Adipose tissue (tissue), 3 donors: Measurements from ENCODE around the gene CAPZA1. TPM values are rescaled to one million over a fixed set of nuclear protein-coding genes. Genes with fewer than 3 reads are reported as not detected.
"Not testable (repeated sequence)": the region's sequence is repeated elsewhere in the genome, so short reads cannot be mapped to it uniquely, and the experiment has no call there.

Experiments used
- H3K27ac ChIP-seq: one replicate; pipeline ENCODE4 v1.5.1; 2013; ENCODE audit warnings: low read depth, low read length
- WGBS, 3 donors: extraction: QIAGEN DNeasy Blood & Tissue Kit; methylation state at CpG; one replicate each; pipeline ENCODE4 v1.1.7; 2013; 5-methylcytosine and 5-hydroxymethylcytosine counted together
- polyA plus RNA-seq, 3 donors: library from polyadenylated mRNA; stranded (reverse); fragments of 200-250 nt; gene quantifications; one replicate each; pipeline ENCODE4 v1.2.3, GENCODE V29; 2013
- donor health status: healthy with polysubstance abuse.
- donor health status: Bipolar disorder and iron deficiency.
- donor health status: healthy.

The CAPZA1 gene
- polyA plus RNA-seq, 3 donors, result 20.8 to 75.8 (median 46.8) TPM

- WGBS, 3 donors, result 85 to 92% (median 91%) methylated on average over 5 of the region's 5 CpGs
- H3K27ac ChIP-seq, result not testable (repeated sequence)
These were observed 4.9 kb downstream of the CAPZA1 start for GRCh38 chr1:112624493-112624892.

GRCh38 chr1:112625696-112626095, 6.1 kb downstream of the CAPZA1 start:
- WGBS, 3 donors, result 88 to 93% (median 91%) methylated on average over 2 of the region's 2 CpGs
- no peak overlapping the region for H3K27ac ChIP-seq

GRCh38 chr1:112626193-112626592, 6.6 kb downstream of the CAPZA1 start:
- H3K27ac ChIP-seq, result no peak overlapping the region

GRCh38 chr1:112626887-112627286, 7.3 kb downstream of the CAPZA1 start:
- H3K27ac ChIP-seq, result no peak overlapping the region

More at GRCh38 chr1:112626193-112626592, 6.6 kb downstream of the CAPZA1 start:
- 89 to 96% (median 95%) methylated on average over 5 of the region's 5 CpGs for WGBS, 3 donors

GRCh38 chr1:112628516-112628915, 8.9 kb downstream of the CAPZA1 start:
- no peak overlapping the region for H3K27ac ChIP-seq
- WGBS, 3 donors, result 78 to 90% (median 80%) methylated on average over 2 of the region's 2 CpGs

- no peak overlapping the region for H3K27ac ChIP-seq
These were observed 9.6 kb downstream of the CAPZA1 start for GRCh38 chr1:112629256-112629655.

- H3K27ac ChIP-seq, result no peak overlapping the region
- WGBS, 3 donors, result 92 to 98% (median 96%) methylated on average over 2 of the region's 2 CpGs
These were observed 14.0 kb downstream of the CAPZA1 start for GRCh38 chr1:112633628-112634027.

- H3K27ac ChIP-seq, result no peak overlapping the region
These were observed 14.7 kb downstream of the CAPZA1 start for GRCh38 chr1:112634367-112634766.

- H3K27ac ChIP-seq, result no peak overlapping the region
- WGBS, 3 donors, result 73 to 86% (median 75%) methylated on average over 2 of the region's 2 CpGs
These were observed 16.4 kb downstream of the CAPZA1 start for GRCh38 chr1:112636056-112636455.

- H3K27ac ChIP-seq, result no peak overlapping the region
These were observed 17.1 kb downstream of the CAPZA1 start for GRCh38 chr1:112636597-112637253.

GRCh38 chr1:112637254-112638109, 17.9 kb downstream of the CAPZA1 start:
- no peak overlapping the region for H3K27ac ChIP-seq
- 70 to 89% (median 89%) methylated on average over 4 of the region's 4 CpGs for WGBS, 3 donors

GRCh38 chr1:112638110-112638428, 18.4 kb downstream of the CAPZA1 start:
- WGBS, 3 donors, result 92 to 96% (median 94%) methylated on average over 1 of the region's 1 CpG
- H3K27ac ChIP-seq, result no peak overlapping the region

- 87 to 89% (median 89%) methylated on average over 21 to 23 of the region's 23 CpGs for whole genome bisulfite sequencing, 3 donors
- H3K27ac ChIP-seq, result not testable (repeated sequence)
These were observed 20.8 kb downstream of the CAPZA1 start for GRCh38 chr1:112640437-112640836.

- H3K27ac ChIP-seq, result no peak overlapping the region
- 77 to 90% (median 86%) methylated on average over 2 of the region's 2 CpGs for WGBS, 3 donors
These were observed 23.4 kb downstream of the CAPZA1 start for GRCh38 chr1:112643080-112643479.

GRCh38 chr1:112646225-112646624, 26.6 kb downstream of the CAPZA1 start:
- H3K27ac ChIP-seq, result no peak overlapping the region
- 95 to 98% (median 97%) methylated on average over 4 of the region's 4 CpGs for WGBS, 3 donors

- 100% methylated on average over 1 of the region's 1 CpG for WGBS, 3 donors
- H3K27ac ChIP-seq, result no peak overlapping the region
These were observed 31.6 kb downstream of the CAPZA1 start for GRCh38 chr1:112651205-112651604.

GRCh38 chr1:112665857-112666256, 46.2 kb downstream of the CAPZA1 start:
- WGBS, 3 donors, result 76 to 95% (median 78%) methylated on average over 3 of the region's 3 CpGs
- H3K27ac ChIP-seq, result no peak overlapping the region

- 83 to 98% (median 96%) methylated on average over 2 of the region's 2 CpGs for WGBS, 3 donors
- no peak overlapping the region for H3K27ac ChIP-seq
These were observed 47.3 kb downstream of the CAPZA1 start for GRCh38 chr1:112666946-112667345.

- no peak overlapping the region for H3K27ac ChIP-seq
- 67 to 80% (median 77%) methylated on average over 2 of the region's 2 CpGs for WGBS, 3 donors
These were observed 52.4 kb downstream of the CAPZA1 start for GRCh38 chr1:112672009-112672408.

- WGBS, 3 donors, result 87 to 93% (median 88%) methylated on average over 1 of the region's 1 CpG
- no peak overlapping the region for H3K27ac ChIP-seq
These were observed 53.2 kb downstream of the CAPZA1 start for GRCh38 chr1:112672842-112673241.
